Pancreas (tissue), 10 donors: ENCODE results near the gene EDDM13. TPM values are rescaled to one million over a fixed set of nuclear protein-coding genes. Genes with fewer than 3 reads are reported as not detected.

Experiments
- ATAC-seq, 4 donors: fragments of 200-7000 bp; cut with Tn5 transposase; one replicate each; pipeline versions ENCODE4 v1.8.0 to v1.9.1; 2020; ENCODE audit warnings: mild to moderate bottlenecking in 4 of 4, moderate library complexity in 4 of 4
- DNase-seq, 6 donors: peaks; one replicate each; pipeline ENCODE4 v3.0.0-alpha.2; 2020
- FAIRE-seq: peaks from 2 replicates; lab custom pipeline; 2012; peaks lifted over from hg19 to GRCh38; lab: Jason Lieb, UNC
- H3K27ac ChIP-seq, 4 donors: fragments of 200-600 bp; sonication (generic); 1 replicate in 3 of 4; 2 replicates in 1 of 4; pipeline versions ENCODE4 v1.5.0 to v1.8.0; 2020
- H3K27me3 ChIP-seq, 4 donors: fragments of 200-600 bp; one replicate each; pipeline ENCODE4 v1.8.0; 2021
- H3K36me3 ChIP-seq, 3 donors: fragments of 200-600 bp; sonication (generic) in 1 of 3; one replicate each; pipeline versions ENCODE4 v1.5.0 to v1.8.0; 2020 to 2021
- H3K4me1 ChIP-seq, 3 donors: fragments of 200-600 bp; one replicate each; pipeline ENCODE4 v1.8.0; 2021
- H3K4me3 ChIP-seq, 4 donors: fragments of 200-600 bp; sonication (generic) in 2 of 4; one replicate each; pipeline versions ENCODE4 v1.5.0 to v1.8.0; 2020 to 2021
- H3K9me3 ChIP-seq, 4 donors: fragments of 200-600 bp; one replicate each; pipeline ENCODE4 v1.8.0; 2021
- WGBS, 2 donors: extraction: QIAGEN DNeasy Blood & Tissue Kit; methylation state at CpG; one replicate each; pipeline ENCODE4 v1.1.7; 2013; 5-methylcytosine and 5-hydroxymethylcytosine counted together
- intact Hi-C, 3 donors: fragments of 100-400 bp; cut with DNase I; formaldehyde crosslinking; loops; one replicate each; pipeline versions ENCODE4 v1.11.1 to v1.14.2; 2022
- polyA plus RNA-seq, 2 donors: library from polyadenylated mRNA; stranded (reverse); fragments of 200-250 nt; gene quantifications; one replicate each; pipeline ENCODE4 v1.2.3, GENCODE V29; 2013
- total RNA-seq, 6 donors: library from RNA; stranded (reverse); fragmentation: NEBNext Ultra II Directional in 4 of 6; extraction: Animal tissue kit (Norgen Biotek cat#: 25700) in 4 of 6; gene quantifications; one replicate each; pipeline versions ENCODE4 v1.2.1 to v1.2.4, GENCODE V29; 2021 to 2023
- TF ChIP-seq, protein P1 (sequence below), 4 donors: fragments of 200-600 bp; sonication (generic) in 3 of 4; IDR thresholded peaks; one replicate each; pipeline versions ENCODE4 v1.5.0 to v1.8.0; 2021; ENCODE audit warnings: antibody characterized with exemption in 4 of 4
- donor health status: healthy with polysubstance abuse.
- donor health status: DM: no; HTN: no; CAD: no; lungs with moderate emphysema.
- donor health status: DM: no; HTN: no; CAD: no.
- donor health status: control.
- donor health status: control.
- donor health status: Bipolar disorder and iron deficiency.
- donor health status: DM: yes; HTN: yes; CAD: no.
- donor health status: DM: no; HTN: no; CAD: no.
- donor health status: DM: no; HTN: no; CAD: no.
- donor health status: DM: yes; HTN: yes; CAD: no.

EDDM13 gene
- total and polyA plus RNA-seq, 8 donors: 0.49 TPM; not detected in 7

DNA sequence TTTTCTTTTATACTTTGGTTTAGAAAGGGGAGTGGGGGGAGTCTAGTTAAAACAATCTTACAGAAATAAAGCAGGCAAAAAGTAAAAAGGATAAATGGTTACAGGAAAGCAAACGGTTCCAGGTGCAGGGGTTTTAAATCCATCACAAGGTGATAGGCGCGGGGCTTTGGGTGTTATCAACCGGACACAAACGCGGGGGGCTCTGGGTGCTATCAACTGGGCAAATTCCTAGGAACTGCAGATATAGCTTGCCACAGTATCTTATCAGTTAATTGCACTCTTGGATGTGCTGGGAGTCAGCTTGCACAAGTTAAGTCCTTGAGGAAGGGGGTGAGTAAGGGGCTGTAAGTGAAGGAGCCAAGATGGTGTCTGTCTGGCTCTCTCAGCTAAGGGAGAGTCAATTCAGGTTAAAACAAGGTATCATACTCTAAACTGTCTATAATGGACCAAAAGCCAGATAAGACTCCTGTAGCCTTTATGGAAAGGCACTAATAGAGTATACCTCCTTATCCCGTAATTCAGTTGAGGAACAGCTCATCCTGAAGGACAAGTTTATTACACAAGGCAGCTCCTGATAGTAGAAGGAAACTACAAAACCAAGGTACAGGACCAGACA is 74.7 kb downstream of the EDDM13 start:
- 42 to 49% methylated on average over 7 of the region's 7 CpGs for WGBS, 2 donors
- intact Hi-C loops: no loop called here
- Histone ChIP-seq H3K9me3 (no peaks in the 10 kb centered on the region), H3K36me3 (no peaks in the 10 kb centered on the region), H3K27me3 (no peaks in the 10 kb centered on the region), H3K4me3 (no peak overlapping the region), H3K4me1 (no peaks in the 10 kb centered on the region), H3K27ac (no peak overlapping the region)
- no peak for DNase-seq
- no peak for ATAC-seq
- FAIRE-seq: no peak
- TF ChIP-seq, protein P1, sequence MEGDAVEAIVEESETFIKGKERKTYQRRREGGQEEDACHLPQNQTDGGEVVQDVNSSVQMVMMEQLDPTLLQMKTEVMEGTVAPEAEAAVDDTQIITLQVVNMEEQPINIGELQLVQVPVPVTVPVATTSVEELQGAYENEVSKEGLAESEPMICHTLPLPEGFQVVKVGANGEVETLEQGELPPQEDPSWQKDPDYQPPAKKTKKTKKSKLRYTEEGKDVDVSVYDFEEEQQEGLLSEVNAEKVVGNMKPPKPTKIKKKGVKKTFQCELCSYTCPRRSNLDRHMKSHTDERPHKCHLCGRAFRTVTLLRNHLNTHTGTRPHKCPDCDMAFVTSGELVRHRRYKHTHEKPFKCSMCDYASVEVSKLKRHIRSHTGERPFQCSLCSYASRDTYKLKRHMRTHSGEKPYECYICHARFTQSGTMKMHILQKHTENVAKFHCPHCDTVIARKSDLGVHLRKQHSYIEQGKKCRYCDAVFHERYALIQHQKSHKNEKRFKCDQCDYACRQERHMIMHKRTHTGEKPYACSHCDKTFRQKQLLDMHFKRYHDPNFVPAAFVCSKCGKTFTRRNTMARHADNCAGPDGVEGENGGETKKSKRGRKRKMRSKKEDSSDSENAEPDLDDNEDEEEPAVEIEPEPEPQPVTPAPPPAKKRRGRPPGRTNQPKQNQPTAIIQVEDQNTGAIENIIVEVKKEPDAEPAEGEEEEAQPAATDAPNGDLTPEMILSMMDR (IDR thresholded peaks at IDR 0.05): no peak

DNA sequence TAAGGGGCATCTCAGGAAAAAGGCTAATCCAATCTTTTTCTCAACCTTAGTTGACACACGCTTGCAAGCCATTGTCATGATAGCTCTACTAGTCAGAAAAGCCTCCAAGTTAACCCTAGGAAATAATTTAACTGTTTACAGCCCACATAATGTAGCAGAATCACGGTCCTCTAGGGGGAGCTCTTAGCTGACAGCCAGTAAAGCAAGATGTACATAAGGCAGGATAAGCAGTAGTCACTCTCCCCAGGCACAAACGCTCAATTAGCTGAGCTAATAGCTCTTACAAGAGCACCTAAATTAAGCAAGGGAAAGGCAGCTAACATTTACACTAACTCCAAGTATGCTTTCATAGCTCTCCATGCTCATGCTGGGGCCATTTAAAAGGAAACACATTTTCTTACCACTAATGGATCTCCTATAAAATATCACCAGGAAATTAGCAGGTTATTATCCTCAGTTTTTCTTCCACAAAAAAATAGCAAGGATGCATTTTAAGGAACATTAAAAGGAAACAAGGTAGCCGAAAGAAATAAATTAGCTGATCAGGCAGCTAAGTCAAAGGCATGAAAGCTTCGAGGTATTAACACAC is 75.8 kb downstream of the EDDM13 start:
- no peak for ATAC-seq
- no peaks in the 10 kb centered on the region for H3K9me3 ChIP-seq
- WGBS, 2 donors: 49 to 57% methylated on average over 5 of the region's 5 CpGs
- H3K4me1 ChIP-seq: no peaks in the 10 kb centered on the region
- no peak for FAIRE-seq
- no peaks in the 10 kb centered on the region for H3K27me3 ChIP-seq
- intact Hi-C loops: no loop called here
- TF ChIP-seq, protein P1 (IDR thresholded peaks at IDR 0.05): no peak
- H3K36me3 ChIP-seq: no peaks in the 10 kb centered on the region
- H3K4me3 ChIP-seq: no peak overlapping the region
- DNase-seq: no peak
- H3K27ac ChIP-seq: no peak overlapping the region

- Histone ChIP-seq H3K4me3 (no peak overlapping the region), H3K4me1 (no peaks in the 10 kb centered on the region), H3K27me3 (no peaks in the 10 kb centered on the region), H3K27ac (no peak overlapping the region), H3K9me3 (no peaks in the 10 kb centered on the region), H3K36me3 (no peaks in the 10 kb centered on the region)
- DNase-seq (peak in 3 of 6 donors; percentile 13 to 41 (median 17)), FAIRE-seq (peak; percentile 60), ATAC-seq (peak in 3 of 4 donors; percentile 56 to 64 (median 62))
- WGBS, 2 donors: 20 to 24% methylated on average over 8 of the region's 8 CpGs
- intact Hi-C loops: loop anchor here in 1 of 3 donors (10.0 kb wide), 1 partner anchor 276 kb away; no protein-coding TSS in a partner anchor
- TF ChIP-seq, protein P1 (IDR thresholded peaks at IDR 0.05): peak; percentile 59 to 77 (median 74)
Measured at GRCh38 chr19:56350416-56351045, 78.0 kb downstream of the EDDM13 start.

GRCh38 chr19:56351208-56351607 is 78.7 kb downstream of the EDDM13 start:
- H3K27ac ChIP-seq: no peak overlapping the region
- no peaks in the 10 kb centered on the region for H3K4me1 ChIP-seq
- no peaks in the 10 kb centered on the region for H3K36me3 ChIP-seq
- FAIRE-seq (no peak), ATAC-seq (no peak), DNase-seq (no peak)
- intact Hi-C loops: loop anchor here in 1 of 3 donors (10.0 kb wide), 1 partner anchor 276 kb away; no protein-coding TSS in a partner anchor
- no peaks in the 10 kb centered on the region for H3K27me3 ChIP-seq
- no peaks in the 10 kb centered on the region for H3K9me3 ChIP-seq
- H3K4me3 ChIP-seq: no peak overlapping the region
- TF ChIP-seq, protein P1 (IDR thresholded peaks at IDR 0.05): no peak
- WGBS, 2 donors: 71 to 83% methylated on average over 6 of the region's 6 CpGs
